ENCODE results near the gene PCCB. TPM values are rescaled to one million over a fixed set of nuclear protein-coding genes. Genes with fewer than 3 reads are reported as not detected.
"Not testable (repeated sequence)": the region's sequence is repeated elsewhere in the genome, so short reads cannot be mapped to it uniquely, and the experiment has no call there.

PCCB gene
- total RNA-seq, 1 experiment from 2014 or later, result 131 TPM

- DNase-seq (ENCODE audit: low spot score), result no peak
- in situ Hi-C loops (cut with HindIII; ENCODE audit: low sequenced_read_pairs), result no loop called here
Observed at GRCh38 chr3:136258199-136258598, 8.1 kb downstream of the PCCB start.

- in situ Hi-C loops (cut with HindIII; ENCODE audit: low sequenced_read_pairs), result no loop called here
- no peak for DNase-seq (ENCODE audit: low spot score)
Observed at GRCh38 chr3:136261826-136262225, 11.7 kb downstream of the PCCB start.

- no peak for DNase-seq (ENCODE audit: low spot score)
- in situ Hi-C loops (cut with HindIII; ENCODE audit: low sequenced_read_pairs), result no loop called here
Observed at GRCh38 chr3:136262559-136262958, 12.4 kb downstream of the PCCB start.

GRCh38 chr3:136263251-136263650, 13.1 kb downstream of the PCCB start:
- in situ Hi-C loops (cut with HindIII; ENCODE audit: low sequenced_read_pairs), result no loop called here
- no peak for DNase-seq (ENCODE audit: low spot score)

- not testable (repeated sequence) for DNase-seq (ENCODE audit: low spot score)
Observed at GRCh38 chr3:136266468-136267125, 16.5 kb downstream of the PCCB start.

GRCh38 chr3:136267235-136267634, 17.1 kb downstream of the PCCB start:
- no peak for DNase-seq (ENCODE audit: low spot score)
- in situ Hi-C loops (cut with HindIII; ENCODE audit: low sequenced_read_pairs), result no loop called here

More at GRCh38 chr3:136266468-136267125, 16.5 kb downstream of the PCCB start:
- in situ Hi-C loops (cut with HindIII; ENCODE audit: low sequenced_read_pairs), result not testable (repeated sequence)

GRCh38 chr3:136270179-136270578, 20.0 kb downstream of the PCCB start:
- no peak for DNase-seq (ENCODE audit: low spot score)
- in situ Hi-C loops (cut with HindIII; ENCODE audit: low sequenced_read_pairs), result no loop called here

GRCh38 chr3:136271626-136272025, 21.5 kb downstream of the PCCB start:
- in situ Hi-C loops (cut with HindIII; ENCODE audit: low sequenced_read_pairs), result not testable (repeated sequence)

GRCh38 chr3:136276049-136276755, 26.1 kb downstream of the PCCB start:
- in situ Hi-C loops (cut with HindIII; ENCODE audit: low sequenced_read_pairs), result no loop called here
- DNase-seq (ENCODE audit: low spot score), result no peak

More at GRCh38 chr3:136271626-136272025, 21.5 kb downstream of the PCCB start:
- not testable (repeated sequence) for DNase-seq (ENCODE audit: low spot score)

GRCh38 chr3:136277115-136277514, 27.0 kb downstream of the PCCB start:
- in situ Hi-C loops (cut with HindIII; ENCODE audit: low sequenced_read_pairs), result no loop called here
- DNase-seq (ENCODE audit: low spot score), result peak; percentile 19

- in situ Hi-C loops (cut with HindIII; ENCODE audit: low sequenced_read_pairs), result no loop called here
- DNase-seq (ENCODE audit: low spot score), result peak; percentile 91
Observed at GRCh38 chr3:136277634-136278033, 27.5 kb downstream of the PCCB start.

GRCh38 chr3:136279092-136279491, 29.0 kb downstream of the PCCB start:
- in situ Hi-C loops (cut with HindIII; ENCODE audit: low sequenced_read_pairs), result no loop called here
- DNase-seq (ENCODE audit: low spot score), result no peak

- in situ Hi-C loops (cut with HindIII; ENCODE audit: low sequenced_read_pairs), result no loop called here
- no peak for DNase-seq (ENCODE audit: low spot score)
Observed at GRCh38 chr3:136280961-136281360, 30.8 kb downstream of the PCCB start.

GRCh38 chr3:136281966-136282520, 31.9 kb downstream of the PCCB start:
- in situ Hi-C loops (cut with HindIII; ENCODE audit: low sequenced_read_pairs), result no loop called here

GRCh38 chr3:136283627-136284026, 33.5 kb downstream of the PCCB start:
- in situ Hi-C loops (cut with HindIII; ENCODE audit: low sequenced_read_pairs), result no loop called here
- no peak for DNase-seq (ENCODE audit: low spot score)

More at GRCh38 chr3:136281966-136282520, 31.9 kb downstream of the PCCB start:
- DNase-seq (ENCODE audit: low spot score), result no peak

- no peak for DNase-seq (ENCODE audit: low spot score)
- in situ Hi-C loops (cut with HindIII; ENCODE audit: low sequenced_read_pairs), result no loop called here
Observed at GRCh38 chr3:136291302-136291701, 41.2 kb downstream of the PCCB start.

- in situ Hi-C loops (cut with HindIII; ENCODE audit: low sequenced_read_pairs), result no loop called here
- no peak for DNase-seq (ENCODE audit: low spot score)
Observed at GRCh38 chr3:136292500-136292899, 42.4 kb downstream of the PCCB start.

GRCh38 chr3:136293279-136293678, 43.1 kb downstream of the PCCB start:
- in situ Hi-C loops (cut with HindIII; ENCODE audit: low sequenced_read_pairs), result no loop called here
- DNase-seq (ENCODE audit: low spot score), result no peak

- DNase-seq (ENCODE audit: low spot score), result no peak
- in situ Hi-C loops (cut with HindIII; ENCODE audit: low sequenced_read_pairs), result no loop called here
Observed at GRCh38 chr3:136294176-136294575, 44.0 kb downstream of the PCCB start.

- in situ Hi-C loops (cut with HindIII; ENCODE audit: low sequenced_read_pairs), result no loop called here
- no peak for DNase-seq (ENCODE audit: low spot score)
Observed at GRCh38 chr3:136296960-136297359, 46.8 kb downstream of the PCCB start.

All from G401 (cell line).